HFF-Myc (cell line): Measurements from ENCODE around the gene NRROS.

Experiments
- DNase-seq: peaks from one replicate; pipeline ENCODE4 v3.0.0-alpha.2; 2011; ENCODE audit warnings: low read depth; ENCODE audit errors: extremely low read depth
- H3K4me3 ChIP-seq: replicated peaks from 2 replicates; pipeline ENCODE4 v1.5.1; 2011; ENCODE audit warnings: low read depth, mild to moderate bottlenecking, control low read depth, low read length
- TF ChIP-seq, protein P1 (sequence below): IDR thresholded peaks from 2 replicates; pipeline ENCODE4 v1.5.1; 2012; ENCODE audit warnings: mild to moderate bottlenecking, low read depth, low read length, control low read depth; ENCODE audit errors: missing control alignments

NRROS gene

DNA sequence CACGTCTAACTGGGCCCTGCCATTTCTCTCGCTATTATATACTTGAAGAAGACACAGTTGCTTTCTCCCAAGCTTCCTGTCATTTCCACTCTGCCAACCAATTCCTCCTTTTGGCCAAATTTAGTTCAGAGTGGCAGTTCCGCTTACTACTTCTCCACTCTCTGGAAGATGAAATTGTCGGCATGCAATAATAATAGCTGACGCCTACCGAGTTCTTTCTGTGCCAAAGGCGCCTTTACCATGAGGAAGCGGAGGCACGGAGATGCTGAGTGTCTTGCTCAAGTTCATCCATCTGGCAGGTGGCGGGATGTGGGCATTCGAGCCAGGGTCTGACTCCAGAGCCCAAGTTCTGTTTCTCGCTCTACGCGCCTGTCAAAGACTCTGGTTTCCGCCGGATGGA lies 14.6 kb upstream of the NRROS start:
- no peak for DNase-seq
- H3K4me3 ChIP-seq, result no peak overlapping the region
- TF ChIP-seq, protein P1, sequence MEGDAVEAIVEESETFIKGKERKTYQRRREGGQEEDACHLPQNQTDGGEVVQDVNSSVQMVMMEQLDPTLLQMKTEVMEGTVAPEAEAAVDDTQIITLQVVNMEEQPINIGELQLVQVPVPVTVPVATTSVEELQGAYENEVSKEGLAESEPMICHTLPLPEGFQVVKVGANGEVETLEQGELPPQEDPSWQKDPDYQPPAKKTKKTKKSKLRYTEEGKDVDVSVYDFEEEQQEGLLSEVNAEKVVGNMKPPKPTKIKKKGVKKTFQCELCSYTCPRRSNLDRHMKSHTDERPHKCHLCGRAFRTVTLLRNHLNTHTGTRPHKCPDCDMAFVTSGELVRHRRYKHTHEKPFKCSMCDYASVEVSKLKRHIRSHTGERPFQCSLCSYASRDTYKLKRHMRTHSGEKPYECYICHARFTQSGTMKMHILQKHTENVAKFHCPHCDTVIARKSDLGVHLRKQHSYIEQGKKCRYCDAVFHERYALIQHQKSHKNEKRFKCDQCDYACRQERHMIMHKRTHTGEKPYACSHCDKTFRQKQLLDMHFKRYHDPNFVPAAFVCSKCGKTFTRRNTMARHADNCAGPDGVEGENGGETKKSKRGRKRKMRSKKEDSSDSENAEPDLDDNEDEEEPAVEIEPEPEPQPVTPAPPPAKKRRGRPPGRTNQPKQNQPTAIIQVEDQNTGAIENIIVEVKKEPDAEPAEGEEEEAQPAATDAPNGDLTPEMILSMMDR, result no peak

DNA sequence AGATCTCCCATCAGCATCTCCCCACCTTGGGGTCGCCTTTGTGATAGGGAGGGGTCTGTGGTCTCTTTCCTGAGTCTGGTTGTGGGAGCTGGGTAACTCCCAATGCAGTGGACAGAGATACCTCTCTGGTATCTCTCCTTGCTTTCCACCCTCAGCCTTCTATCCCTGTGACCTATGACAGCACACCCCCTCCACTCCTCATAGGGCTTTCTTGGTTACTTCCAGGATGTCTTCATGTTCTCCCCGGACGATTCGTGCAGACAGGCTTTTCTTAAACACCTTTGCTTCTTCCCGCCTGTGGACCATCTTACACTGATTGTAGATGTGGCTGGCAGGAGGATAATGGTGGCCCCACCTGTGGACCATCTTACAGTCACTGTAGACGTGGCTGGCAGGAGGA lies 14.2 kb upstream of the NRROS start:
- DNase-seq, result no peak

DNA sequence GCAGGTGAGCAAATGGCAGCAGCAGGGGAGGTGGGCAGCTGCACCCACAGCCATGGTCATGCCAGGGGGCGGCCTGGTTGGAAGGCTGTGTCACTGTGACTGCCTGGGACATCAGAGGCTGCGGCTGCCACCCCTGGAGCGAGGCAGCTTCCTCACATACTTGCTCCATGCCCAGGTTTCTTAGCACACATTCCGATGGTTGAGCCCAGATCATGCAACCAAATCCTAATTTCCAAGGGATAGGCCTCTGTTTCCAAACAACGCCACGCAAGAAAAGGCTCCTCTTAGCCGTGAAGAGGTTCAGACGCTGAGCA lies 11.6 kb upstream of the NRROS start:
- no peak overlapping the region for H3K4me3 ChIP-seq
- TF ChIP-seq, protein P1, result no peak
- no peak for DNase-seq

More for the DNA sequence above, 14.2 kb upstream of the NRROS start:
- no peak overlapping the region for H3K4me3 ChIP-seq
- TF ChIP-seq, protein P1, result no peak

DNA sequence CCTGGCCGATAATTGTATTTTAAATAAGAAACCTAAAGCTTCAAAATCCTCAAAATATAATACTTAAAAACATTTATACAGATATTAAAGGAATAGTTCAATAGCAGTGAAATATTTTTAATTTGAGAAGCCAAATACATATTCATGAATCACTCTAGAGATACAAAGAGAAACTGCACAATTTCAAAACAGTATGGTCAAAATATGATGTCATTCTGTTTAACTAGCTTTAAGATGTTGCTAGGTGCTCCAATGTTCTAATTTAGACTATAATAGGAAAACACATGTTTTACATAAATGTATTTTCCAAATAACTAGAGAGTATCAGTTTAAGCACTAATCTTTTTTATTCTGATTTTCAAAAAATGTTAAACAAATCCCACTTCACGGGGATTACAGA lies 10.3 kb upstream of the NRROS start:
- TF ChIP-seq, protein P1, result no peak
- H3K4me3 ChIP-seq, result no peak overlapping the region
- no peak for DNase-seq

DNA sequence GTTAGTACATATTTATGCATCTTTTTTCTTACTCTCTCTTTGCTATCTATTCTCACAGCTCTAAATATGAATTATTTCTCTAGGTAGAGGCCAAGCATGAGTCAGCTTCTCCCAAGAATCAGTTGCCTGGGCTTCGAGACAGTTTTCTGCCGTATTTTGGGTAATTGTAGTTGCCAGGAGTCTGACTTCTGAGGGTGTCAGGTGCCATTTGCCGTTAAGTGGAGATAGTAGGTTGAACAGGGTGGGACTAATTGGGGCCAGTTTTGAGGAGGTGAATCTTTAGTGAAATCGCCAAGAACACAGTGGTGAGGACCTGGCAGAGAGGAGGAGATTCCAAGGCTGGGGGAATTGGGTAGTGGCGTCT lies 7.8 kb upstream of the NRROS start:
- H3K4me3 ChIP-seq, result peak overlapping the region; percentile 52
- no peak for DNase-seq
- TF ChIP-seq, protein P1, result no peak

DNA sequence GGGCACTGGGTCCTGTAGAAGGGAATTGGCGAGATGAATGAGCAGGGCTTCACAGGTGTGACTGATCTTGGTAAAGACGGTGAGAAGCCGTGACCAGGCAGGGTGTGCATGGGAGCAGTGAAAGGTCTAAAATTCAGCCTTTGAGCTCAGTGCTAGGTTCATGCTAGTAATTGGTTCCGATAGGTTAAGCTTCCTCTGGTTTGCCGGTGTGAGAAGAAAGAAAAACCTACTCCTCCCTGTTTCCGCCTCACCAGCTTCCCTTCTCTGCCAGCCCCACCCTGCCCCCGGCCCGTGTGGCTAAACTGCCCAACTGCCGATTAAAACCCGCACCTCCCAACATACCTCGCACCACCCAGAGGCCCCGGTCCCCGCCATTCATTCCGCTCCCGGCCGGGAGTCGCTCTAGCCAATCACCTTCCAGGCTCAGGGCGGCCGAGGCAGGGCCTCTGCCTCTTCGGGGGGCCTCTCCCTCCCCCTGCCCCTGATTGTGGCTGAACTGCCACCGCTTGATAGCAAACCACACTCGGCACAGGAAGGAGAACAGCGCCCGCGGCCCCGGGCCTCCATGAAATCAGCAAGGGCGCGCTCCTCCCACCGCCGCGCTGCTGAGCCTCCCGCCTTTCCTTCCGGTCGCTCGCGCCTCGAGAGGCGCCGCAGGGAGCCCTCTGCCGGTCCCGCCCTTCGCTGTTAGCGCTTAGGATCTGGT lies 7.3 kb upstream of the NRROS start:
- TF ChIP-seq, protein P1, result peak; percentile 18

DNA sequence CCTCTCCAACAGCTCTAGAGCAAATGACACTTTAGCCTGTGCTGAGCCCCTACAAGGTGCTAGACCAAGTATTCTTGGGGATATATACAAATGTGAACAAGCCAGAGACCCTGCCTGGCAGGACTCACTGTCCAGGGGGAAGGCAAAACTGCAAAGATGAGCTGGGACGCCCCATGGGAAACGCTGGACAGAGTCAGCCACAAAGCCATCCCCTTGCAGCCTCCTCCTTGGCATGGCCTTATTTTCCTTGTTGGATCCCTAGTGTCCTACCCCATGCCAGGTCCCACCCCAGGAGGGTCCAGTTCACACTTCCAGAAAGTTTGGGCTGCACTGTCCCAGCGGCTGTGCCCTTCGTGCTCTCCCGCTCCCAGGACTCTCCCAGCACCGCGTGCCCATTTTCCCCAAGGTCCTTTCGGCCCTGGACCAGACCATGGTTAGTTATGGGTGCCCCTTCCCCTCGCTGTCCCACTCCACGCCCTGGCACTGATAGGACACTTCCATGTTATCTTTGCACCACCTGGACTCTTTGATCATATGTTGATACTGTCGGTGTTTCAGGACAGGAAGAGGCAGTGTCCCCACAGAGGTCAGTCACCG lies 5.8 kb upstream of the NRROS start:
- TF ChIP-seq, protein P1, result no peak
- DNase-seq, result no peak
- H3K4me3 ChIP-seq, result no peak overlapping the region

More for the DNA sequence above, 7.3 kb upstream of the NRROS start:
- DNase-seq, result no peak
- peak overlapping the region; percentile 52 for H3K4me3 ChIP-seq
